ENCODE results near the gene DNAJC8.

- TF ChIP-seq CTCF (IDR thresholded peaks at IDR 0.05) (no peak), POLR2A (IDR thresholded peaks at IDR 0.05) (no peak)
Observed at GRCh38 chr1:28281608-28282425, 49.0 kb upstream of the DNAJC8 start.
